GM23248 (cell line): ENCODE data around the gene THBS2.

Experiments
- EZH2 ChIP-seq: fragments of 200-600 bp; sonication (generic); IDR thresholded peaks from 2 replicates; pipeline ENCODE4 v1.6.1; 2018; ENCODE audit warnings: antibody characterized with exemption, mild to moderate bottlenecking; ENCODE audit not compliant: insufficient read depth, poor library complexity, severe bottlenecking
- EZH2phosphoT487 ChIP-seq: fragments of 200-600 bp; sonication (generic); IDR thresholded peaks from 2 replicates; pipeline ENCODE4 v1.6.1; 2018; ENCODE audit warnings: antibody characterized with exemption, moderate library complexity, mild to moderate bottlenecking, low read depth; ENCODE audit not compliant: insufficient read depth

DNA sequence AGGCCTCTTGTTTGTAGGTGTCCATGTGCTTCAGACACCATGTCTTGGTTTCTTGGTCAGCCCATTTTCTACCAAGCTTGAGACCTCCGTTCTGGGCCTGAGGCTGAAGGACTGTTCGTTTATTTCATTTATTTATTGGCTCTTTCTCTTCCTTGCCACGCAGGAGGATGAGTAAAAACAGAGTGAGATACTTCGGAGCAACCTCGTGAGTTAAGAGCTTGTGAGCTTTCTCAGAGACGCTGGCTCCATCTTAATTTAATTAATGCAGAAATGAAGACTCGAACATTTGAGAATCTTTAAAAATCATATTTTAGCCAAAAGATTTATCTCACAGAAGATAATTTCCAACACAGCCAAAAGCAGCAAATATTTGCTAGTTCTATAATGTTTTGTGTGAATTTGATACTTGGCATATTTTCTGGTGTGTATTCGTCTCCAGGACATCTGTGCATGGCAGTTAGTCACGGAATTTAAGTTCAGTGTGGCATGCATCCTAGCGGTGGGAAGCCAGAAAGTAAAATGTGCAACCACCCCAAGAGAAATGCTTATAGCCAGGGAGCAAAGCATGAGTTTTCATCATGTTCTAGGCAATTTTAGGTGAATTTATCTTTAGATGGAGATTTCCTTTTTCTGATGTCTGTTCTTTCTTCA, 76.0 kb downstream of the THBS2 start:
- TF ChIP-seq EZH2 (no peak), EZH2phosphoT487 (no peak)
